Smooth muscle cell (in vitro differentiated cells): ENCODE measurements around the gene MAP3K8. TPM values are rescaled to one million over a fixed set of nuclear protein-coding genes. Genes with fewer than 3 reads are reported as not detected.

ENCODE experiments used
- DNase-seq: peaks from one replicate; lab custom pipeline; 2025; ENCODE audit not compliant: unreplicated experiment; lab: John Stamatoyannopoulos, UW
- H2AFZ ChIP-seq: fragments of 200-600 bp; sonication (generic); 2 replicates; pipeline ENCODE4 v1.6.0; 2016; ENCODE audit warnings: antibody characterized with exemption, low read depth, mild to moderate bottlenecking
- H3F3A ChIP-seq: fragments of 200-600 bp; sonication (generic); 2 replicates; pipeline ENCODE4 v1.6.0; 2017; ENCODE audit warnings: antibody characterized with exemption, low read depth
- H3K27ac ChIP-seq: fragments of 200-600 bp; sonication (generic); 2 replicates; pipeline ENCODE4 v1.5.1; 2016; ENCODE audit warnings: low read depth, mild to moderate bottlenecking
- H3K27me3 ChIP-seq: fragments of 200-600 bp; sonication (generic); 2 replicates; pipeline ENCODE4 v1.6.1; 2016; ENCODE audit warnings: low read depth, mild to moderate bottlenecking
- H3K36me3 ChIP-seq: fragments of 200-600 bp; sonication (generic); 2 replicates; pipeline ENCODE4 v1.5.1; 2016; ENCODE audit warnings: low read depth
- H3K4me1 ChIP-seq: fragments of 200-600 bp; sonication (generic); 2 replicates; pipeline ENCODE4 v1.5.1; 2016; ENCODE audit warnings: low read depth
- H3K4me2 ChIP-seq: fragments of 200-600 bp; sonication (generic); 2 replicates; pipeline ENCODE4 v1.6.0; 2016; ENCODE audit warnings: mild to moderate bottlenecking
- H3K4me3 ChIP-seq: fragments of 200-600 bp; sonication (generic); 2 replicates; pipeline ENCODE4 v1.5.1; 2016; ENCODE audit warnings: mild to moderate bottlenecking
- H3K79me2 ChIP-seq: fragments of 200-600 bp; sonication (generic); 2 replicates; pipeline ENCODE4 v1.6.0; 2016; ENCODE audit warnings: low read depth, mild to moderate bottlenecking
- H3K9ac ChIP-seq: fragments of 200-600 bp; sonication (generic); 2 replicates; pipeline ENCODE4 v1.6.0; 2016; ENCODE audit warnings: low read depth
- H3K9me3 ChIP-seq: fragments of 200-600 bp; sonication (generic); replicated peaks from 2 replicates; pipeline ENCODE4 v1.5.1; 2016; ENCODE audit warnings: low read depth
- H4K20me1 ChIP-seq: fragments of 200-600 bp; sonication (generic); 2 replicates; pipeline ENCODE4 v1.6.0; 2016; ENCODE audit warnings: low read depth
- WGBS: methylation state at CpG from one replicate; pipeline ENCODE4 v1.1.7; 2016; ENCODE audit warnings: low lambda C conversion rate; 5-methylcytosine and 5-hydroxymethylcytosine counted together
- polyA plus RNA-seq: library from polyadenylated mRNA; unstranded; fragments of >200 nt; fragmentation: Nextera tagmentation; extraction: Ambion mirVana; gene quantifications from 2 replicates; pipeline ENCODE4 v1.2.1, GENCODE V29; 2016
- total RNA-seq: library from RNA; depleted of rRNA; stranded (reverse); fragments of >200 nt; gene quantifications from 2 replicates; pipeline ENCODE4 v1.2.3, GENCODE V29; 2014
- TF ChIP-seq, protein P1 (sequence below): fragments of 200-600 bp; sonication (generic); IDR thresholded peaks from 2 replicates; pipeline ENCODE4 v1.5.1; 2017; ENCODE audit warnings: borderline replicate concordance, mild to moderate bottlenecking, antibody characterized with exemption; ENCODE audit not compliant: insufficient read depth, poor library complexity, severe bottlenecking

Gene MAP3K8
- total and polyA plus RNA-seq, 2 experiments from 2014 or later = 10.4 to 18.5 TPM

DNA sequence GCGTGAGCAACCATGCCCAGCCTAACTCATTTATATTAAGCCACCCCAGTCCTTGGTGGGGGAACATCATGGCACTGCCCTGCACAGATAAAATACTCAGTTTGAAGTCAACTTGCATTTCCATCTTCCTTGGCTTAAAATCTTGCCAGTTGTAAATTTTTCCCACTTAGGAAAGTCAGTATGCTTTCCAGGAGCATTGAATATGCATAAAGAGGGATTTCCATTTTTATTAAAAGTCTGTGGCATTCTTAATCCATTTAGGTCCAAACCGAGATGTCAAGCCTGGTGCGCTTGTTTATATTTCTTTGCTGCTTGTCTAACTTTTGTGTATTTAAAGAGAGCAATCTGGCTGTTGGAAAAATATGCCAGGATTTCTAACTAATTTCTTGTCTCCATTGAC, 26.1 kb downstream of the MAP3K8 start:
- H3K27me3 ChIP-seq = no peaks in the 10 kb centered on the region
- TF ChIP-seq, protein P1, sequence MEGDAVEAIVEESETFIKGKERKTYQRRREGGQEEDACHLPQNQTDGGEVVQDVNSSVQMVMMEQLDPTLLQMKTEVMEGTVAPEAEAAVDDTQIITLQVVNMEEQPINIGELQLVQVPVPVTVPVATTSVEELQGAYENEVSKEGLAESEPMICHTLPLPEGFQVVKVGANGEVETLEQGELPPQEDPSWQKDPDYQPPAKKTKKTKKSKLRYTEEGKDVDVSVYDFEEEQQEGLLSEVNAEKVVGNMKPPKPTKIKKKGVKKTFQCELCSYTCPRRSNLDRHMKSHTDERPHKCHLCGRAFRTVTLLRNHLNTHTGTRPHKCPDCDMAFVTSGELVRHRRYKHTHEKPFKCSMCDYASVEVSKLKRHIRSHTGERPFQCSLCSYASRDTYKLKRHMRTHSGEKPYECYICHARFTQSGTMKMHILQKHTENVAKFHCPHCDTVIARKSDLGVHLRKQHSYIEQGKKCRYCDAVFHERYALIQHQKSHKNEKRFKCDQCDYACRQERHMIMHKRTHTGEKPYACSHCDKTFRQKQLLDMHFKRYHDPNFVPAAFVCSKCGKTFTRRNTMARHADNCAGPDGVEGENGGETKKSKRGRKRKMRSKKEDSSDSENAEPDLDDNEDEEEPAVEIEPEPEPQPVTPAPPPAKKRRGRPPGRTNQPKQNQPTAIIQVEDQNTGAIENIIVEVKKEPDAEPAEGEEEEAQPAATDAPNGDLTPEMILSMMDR = no peak
- peaks cover 11% of the 10 kb centered on the region for H3K36me3 ChIP-seq
- no peak for DNase-seq
- H3K9ac ChIP-seq = no peak overlapping the region
- H3K79me2 ChIP-seq = no peaks in the 10 kb centered on the region
- H3K4me1 ChIP-seq = no peaks in the 10 kb centered on the region
- H3F3A ChIP-seq = no peaks in the 10 kb centered on the region
- no peaks in the 10 kb centered on the region for H3K9me3 ChIP-seq
- peaks cover 5% of the 10 kb centered on the region for H4K20me1 ChIP-seq
- no peak overlapping the region for H3K27ac ChIP-seq
- no peak overlapping the region for H3K4me2 ChIP-seq
- WGBS = 99% methylated on average over 3 of the region's 3 CpGs
- no peak overlapping the region for H2AFZ ChIP-seq
- H3K4me3 ChIP-seq = no peak overlapping the region

DNA sequence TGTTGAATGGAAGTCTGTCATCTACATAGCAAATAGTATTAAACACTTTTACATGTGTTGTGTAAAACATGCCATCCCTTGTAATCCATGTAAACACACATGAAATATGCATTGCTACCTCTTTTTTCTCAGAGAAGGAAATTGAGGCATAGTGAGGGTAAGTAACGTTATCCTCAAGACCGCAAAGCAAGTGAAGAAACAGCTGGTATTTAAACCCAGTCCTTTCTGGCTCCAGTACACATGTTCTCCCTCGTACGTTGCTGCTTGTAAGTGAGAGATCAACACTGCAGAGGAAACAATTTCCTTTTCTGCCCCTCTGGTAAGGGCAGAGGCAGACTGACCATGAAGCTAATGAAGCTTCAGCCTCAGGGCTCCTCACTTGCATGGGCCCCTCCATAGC, 28.5 kb downstream of the MAP3K8 start:
- Histone ChIP-seq H3K9me3 (no peaks in the 10 kb centered on the region), H3K4me1 (no peaks in the 10 kb centered on the region), H2AFZ (no peak overlapping the region), H3K4me2 (no peak overlapping the region), H3K27me3 (no peaks in the 10 kb centered on the region), H3K27ac (no peak overlapping the region), H3F3A (no peaks in the 10 kb centered on the region), H3K36me3 (peaks cover 11% of the 10 kb centered on the region), H4K20me1 (no peaks in the 10 kb centered on the region), H3K9ac (no peak overlapping the region), H3K4me3 (no peak overlapping the region), H3K79me2 (no peaks in the 10 kb centered on the region)
- DNase-seq = no peak
- 85% methylated on average over 4 of the region's 4 CpGs for WGBS
- TF ChIP-seq, protein P1 = no peak

DNA sequence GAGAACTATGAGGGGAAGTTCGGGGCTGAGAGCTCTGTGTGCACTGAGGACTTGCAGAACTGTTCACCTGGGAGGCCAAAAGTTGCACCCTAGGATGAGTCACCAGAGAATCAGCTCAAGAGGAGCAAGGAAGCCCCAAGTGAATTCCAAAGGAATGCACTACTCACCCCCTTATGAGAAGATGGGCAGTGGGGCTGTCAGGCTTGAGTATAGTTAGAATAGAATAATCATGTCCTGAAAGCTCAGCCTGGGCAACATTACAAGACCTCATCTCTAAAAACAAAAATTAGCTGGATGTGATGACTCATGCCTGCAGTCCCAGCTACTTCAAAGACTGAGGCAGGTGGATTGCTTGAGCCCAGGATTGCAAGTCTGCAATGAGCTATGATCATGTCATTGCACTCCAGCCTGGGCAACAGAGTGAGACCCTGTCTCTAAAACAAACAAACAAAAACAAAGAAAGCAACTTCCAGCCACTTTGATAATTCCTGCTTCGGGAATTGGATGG, 30.0 kb downstream of the MAP3K8 start:
- Histone ChIP-seq H3K27me3 (no peaks in the 10 kb centered on the region), H3F3A (no peaks in the 10 kb centered on the region), H3K4me3 (no peak overlapping the region), H3K27ac (no peak overlapping the region), H3K9ac (no peak overlapping the region), H3K4me2 (no peak overlapping the region), H2AFZ (no peak overlapping the region), H3K79me2 (no peaks in the 10 kb centered on the region), H4K20me1 (no peaks in the 10 kb centered on the region), H3K36me3 (peaks cover 11% of the 10 kb centered on the region), H3K9me3 (no peaks in the 10 kb centered on the region), H3K4me1 (no peaks in the 10 kb centered on the region)
- DNase-seq = no peak
- WGBS = 72% methylated on average over 2 of the region's 2 CpGs
- TF ChIP-seq, protein P1 = no peak

DNA sequence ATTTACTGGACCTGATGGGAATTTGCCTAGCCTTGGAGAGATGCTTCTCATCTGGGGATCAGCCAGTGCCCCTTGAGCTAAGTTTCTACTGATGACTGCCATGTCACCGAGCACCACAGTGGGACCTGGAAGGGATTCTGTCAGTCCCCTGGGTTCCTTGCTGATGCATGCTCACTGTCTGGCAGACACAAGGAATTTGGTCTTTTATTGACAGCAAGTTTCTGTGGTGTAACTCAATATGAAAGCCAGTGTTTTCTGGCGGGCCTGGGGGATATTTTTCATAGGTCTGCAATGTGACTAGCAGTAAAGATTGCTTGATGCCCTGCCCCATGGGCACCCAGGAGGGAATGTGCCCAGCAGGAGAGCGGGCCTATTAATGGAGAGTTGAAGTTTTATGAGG, 30.7 kb downstream of the MAP3K8 start:
- Histone ChIP-seq H3K27me3 (no peaks in the 10 kb centered on the region), H3F3A (no peaks in the 10 kb centered on the region), H3K36me3 (peaks cover 7% of the 10 kb centered on the region), H3K4me2 (no peak overlapping the region), H4K20me1 (no peaks in the 10 kb centered on the region), H3K27ac (no peak overlapping the region), H3K9me3 (no peaks in the 10 kb centered on the region), H3K79me2 (no peaks in the 10 kb centered on the region), H3K9ac (no peak overlapping the region), H2AFZ (no peak overlapping the region), H3K4me3 (no peak overlapping the region), H3K4me1 (no peaks in the 10 kb centered on the region)
- 87% methylated on average over 3 of the region's 3 CpGs for WGBS
- DNase-seq = no peak
- TF ChIP-seq, protein P1 = no peak
